ENCODE results near the gene HCFC1. TPM values are rescaled to one million over a fixed set of nuclear protein-coding genes. Genes with fewer than 3 reads are reported as not detected.

The HCFC1 gene
- total RNA-seq, 4 donors from 2014 or later, result 32.6 to 51.6 (median 40.9) TPM

DNA sequence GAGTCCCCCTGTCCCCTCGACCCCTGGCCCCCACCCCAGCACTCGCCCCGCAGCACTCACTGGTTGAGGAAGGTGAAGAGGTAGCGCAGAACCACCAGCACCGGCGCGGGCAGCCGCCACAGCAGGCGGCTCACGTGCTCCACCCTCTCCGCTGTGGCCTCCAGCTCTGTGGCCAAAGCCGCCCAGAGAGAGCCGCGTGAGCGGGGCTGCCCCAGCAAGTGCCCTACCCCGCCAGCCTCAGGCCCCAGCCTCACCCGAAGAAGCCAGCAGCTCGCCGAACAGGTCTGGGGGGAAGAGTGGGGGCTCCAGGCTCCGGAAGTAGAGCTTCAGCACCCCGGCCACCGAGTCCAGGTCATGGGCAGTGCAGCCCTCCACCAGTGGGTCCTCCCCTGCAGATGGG is 61.2 kb downstream of the HCFC1 start:
- intact Hi-C loops (cut with DNase I; ENCODE audit: low total_unique reads), result no loop called here
- 93% methylated on average over 14 of the region's 22 CpGs; no CpG with 5 or more reads in 1 of the 2 donors for WGBS, 2 donors
- H3K4me3 ChIP-seq (ENCODE audit: low read depth, poor library complexity, severe bottlenecking), result no peak overlapping the region
- DNase-seq (ENCODE audit: low spot score in 2 of 2), result no peak
- TF ChIP-seq CTCF (IDR thresholded peaks at IDR 0.05), result no peak

DNA sequence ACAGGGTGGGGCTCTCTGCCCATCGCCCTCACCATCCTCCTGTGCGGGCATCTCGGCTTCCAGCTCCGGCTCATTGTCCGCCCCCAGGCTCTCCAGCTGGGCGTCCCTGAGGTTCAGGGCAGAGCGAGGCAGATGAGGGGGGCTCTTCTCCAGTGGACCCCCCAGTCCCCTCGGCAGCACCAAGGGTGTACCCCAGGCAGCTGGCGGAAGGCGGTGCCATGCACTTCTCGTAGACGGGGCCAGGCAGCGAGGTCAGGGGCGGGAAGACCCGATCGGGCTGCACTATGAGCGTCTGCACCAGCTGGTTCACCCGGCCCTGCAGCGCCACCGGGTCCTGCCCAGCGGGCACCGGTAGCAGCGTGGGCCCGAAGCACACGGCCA is 61.6 kb downstream of the HCFC1 start:
- DNase-seq (ENCODE audit: low spot score in 2 of 2), result no peak
- WGBS, 2 donors, result 92 to 94% methylated on average over 6 to 25 of the region's 25 CpGs
- TF ChIP-seq POLR2A (IDR thresholded peaks at IDR 0.05) (no peak), CTCF (IDR thresholded peaks at IDR 0.05) (no peak)
- H3K4me3 ChIP-seq (ENCODE audit: low read depth, poor library complexity, severe bottlenecking), result no peak overlapping the region
- intact Hi-C loops (cut with DNase I; ENCODE audit: low total_unique reads), result no loop called here

- DNase-seq (ENCODE audit: low spot score in 2 of 2), result no peak
- WGBS, 2 donors, result 79 to 87% methylated on average over 18 to 36 of the region's 37 CpGs
- intact Hi-C loops (cut with DNase I; ENCODE audit: low total_unique reads), result no loop called here
- no peak overlapping the region for H3K4me3 ChIP-seq (ENCODE audit: low read depth, poor library complexity, severe bottlenecking)
- no peak for TF ChIP-seq CTCF (IDR thresholded peaks at IDR 0.05)
- no peak for TF ChIP-seq POLR2A (IDR thresholded peaks at IDR 0.05)
These were observed 62.3 kb downstream of the HCFC1 start for GRCh38 chrX:153909024-153909979.

DNA sequence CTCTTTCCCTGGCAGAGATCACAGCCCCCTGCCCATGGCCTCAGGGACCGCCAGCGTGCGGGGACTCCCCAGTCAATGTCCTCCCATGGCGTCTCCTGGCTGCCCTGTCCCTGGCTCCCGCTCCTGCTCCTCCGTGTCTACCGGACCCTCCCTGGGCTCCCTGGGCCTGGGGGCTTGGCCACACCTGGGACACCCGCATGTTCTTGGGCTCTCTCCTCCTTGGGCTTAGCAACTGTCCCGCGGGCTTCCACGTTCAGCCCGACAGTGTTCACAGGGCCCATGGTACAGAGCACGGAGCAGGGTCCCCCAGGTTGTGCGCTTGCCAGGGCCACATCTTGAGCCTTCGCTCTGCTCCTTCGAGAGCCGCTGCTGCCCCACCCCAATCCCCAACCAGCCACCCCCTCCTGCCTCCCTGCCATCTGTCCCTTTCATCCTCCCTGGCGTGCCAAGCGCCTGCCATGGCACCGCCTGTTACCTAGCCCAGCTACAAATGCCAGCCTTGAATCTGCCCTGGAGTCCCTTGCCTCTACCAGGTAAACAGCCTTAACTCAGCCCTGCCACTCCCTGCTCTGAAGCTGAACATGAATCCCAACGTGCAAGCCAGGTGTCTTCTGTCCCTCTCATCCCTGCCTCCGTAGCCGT is 63.3 kb downstream of the HCFC1 start:
- intact Hi-C loops (cut with DNase I; ENCODE audit: low total_unique reads), result no loop called here
- WGBS, 2 donors, result 80 to 89% methylated on average over 12 to 23 of the region's 23 CpGs
- DNase-seq (ENCODE audit: low spot score in 2 of 2), result no peak
- H3K4me3 ChIP-seq (ENCODE audit: low read depth, poor library complexity, severe bottlenecking), result no peak overlapping the region
- TF ChIP-seq CTCF (IDR thresholded peaks at IDR 0.05), result no peak
- TF ChIP-seq POLR2A (IDR thresholded peaks at IDR 0.05), result no peak

GRCh38 chrX:153907456-153907855 is 64.2 kb downstream of the HCFC1 start:
- no peak for TF ChIP-seq CTCF (IDR thresholded peaks at IDR 0.05)
- no peak overlapping the region for H3K4me3 ChIP-seq (ENCODE audit: low read depth, poor library complexity, severe bottlenecking)
- intact Hi-C loops (cut with DNase I; ENCODE audit: low total_unique reads), result no loop called here
- 70 to 90% methylated on average over 2 to 8 of the region's 12 CpGs for WGBS, 2 donors
- no peak for DNase-seq (ENCODE audit: low spot score in 2 of 2)

All from lower leg skin (tissue), 4 donors.